HL-60 (cell line): ENCODE data around the gene ZNF837. TPM values are rescaled to one million over a fixed set of nuclear protein-coding genes. Genes with fewer than 3 reads are reported as not detected.

ENCODE experiments used
- DNase-seq, 2 experiments: peaks; one replicate each; pipeline ENCODE4 v3.0.0-alpha.2; 2010 to 2020; ENCODE audit warnings: low read depth in 1 of 2, low spot score in 1 of 2
- H3K27ac ChIP-seq: fragments of 250-450 bp; sonication (Bioruptor Pico); replicated peaks from 2 replicates; pipeline ENCODE4 v1.5.1; 2020; ENCODE audit warnings: mild to moderate bottlenecking, moderate library complexity
- H3K27me3 ChIP-seq: fragments of 250-450 bp; sonication (Bioruptor Pico); 2 replicates; pipeline ENCODE4 v1.5.1; 2021; ENCODE audit warnings: mild to moderate bottlenecking, moderate library complexity; ENCODE audit not compliant: insufficient read depth, poor library complexity, severe bottlenecking
- H3K4me3 ChIP-seq: replicated peaks from 2 replicates; pipeline ENCODE4 v1.5.1; 2011; ENCODE audit warnings: mild to moderate bottlenecking, control low read depth, low read length; ENCODE audit not compliant: insufficient read depth
- CTCF ChIP-seq: IDR thresholded peaks from one replicate; pipeline ENCODE4 v1.5.1; 2011; ENCODE audit warnings: low read length, control low read depth, inconsistent platforms; ENCODE audit not compliant: insufficient read depth
- GABPA ChIP-seq: IDR thresholded peaks from 2 replicates; pipeline ENCODE4 v1.6.1; 2012; ENCODE audit warnings: low read depth
- POLR2AphosphoS5 ChIP-seq: IDR thresholded peaks from 2 replicates; pipeline ENCODE4 v1.6.1; 2012; ENCODE audit warnings: low read depth
- REST ChIP-seq: IDR thresholded peaks from 2 replicates; pipeline ENCODE4 v1.6.1; 2012; ENCODE audit warnings: low read depth; ENCODE audit not compliant: insufficient replicate concordance
- SPI1 ChIP-seq: IDR thresholded peaks from 2 replicates; pipeline ENCODE4 v1.6.1; 2012; ENCODE audit warnings: low read depth, mild to moderate bottlenecking, borderline replicate concordance
- microRNA-seq: library from miRNA; unstranded; fragments of <30 nt; microRNA quantifications from one replicate; pipeline ENCODE4, GENCODE V29; 2018

Gene ZNF837

GRCh38 chr19:58319241-58319640, 61.6 kb downstream of the ZNF837 start:
- Histone ChIP-seq H3K4me3 (no peak overlapping the region), H3K27ac (no peak overlapping the region), H3K27me3 (no peaks in the 10 kb centered on the region)
- DNase-seq, result no peak
- no peak for TF ChIP-seq SPI1
- no peak for TF ChIP-seq CTCF
- TF ChIP-seq REST, result no peak
- TF ChIP-seq POLR2AphosphoS5, result no peak
- TF ChIP-seq GABPA, result no peak

GRCh38 chr19:58318297-58318696, 62.5 kb downstream of the ZNF837 start:
- TF ChIP-seq REST (no peak), SPI1 (no peak), POLR2AphosphoS5 (no peak), CTCF (no peak), GABPA (no peak)

More at GRCh38 chr19:58318297-58318696, 62.5 kb downstream of the ZNF837 start:
- H3K4me3 ChIP-seq, result no peak overlapping the region
- H3K27me3 ChIP-seq, result no peaks in the 10 kb centered on the region
- no peak overlapping the region for H3K27ac ChIP-seq
- DNase-seq, result no peak

Small RNA genes lying within 50 kb of the gene (microRNA-seq; reads per million reads assigned to microRNA genes)
- gene MIR4754 (not detected), gene MIR6806 (0.90 reads per million)
